B cell (primary cell): ENCODE data around the gene CCR3. TPM values are rescaled to one million over a fixed set of nuclear protein-coding genes. Genes with fewer than 3 reads are reported as not detected.

Experiments used
- ATAC-seq: fragments of 200-7000 bp; cut with Tn5 transposase; one replicate; pipeline ENCODE4 v1.10.0; 2021; ENCODE audit warnings: low read depth, mild to moderate bottlenecking, moderate number of reproducible peaks, moderate library complexity
- CTCF ChIA-PET: fragments of 350-600 bp; sonication (Branson Sonifier 250); formaldehyde crosslinking; loops from one replicate; lab custom pipeline; 2021; ENCODE audit warnings: antibody characterized with exemption, inconsistent platforms; lab: Charles Lee
- POLR2A ChIA-PET: fragments of 350-600 bp; sonication (Branson Sonifier 250); formaldehyde crosslinking; loops from one replicate; lab custom pipeline; 2021; ENCODE audit warnings: antibody characterized with exemption; lab: Charles Lee
- DNase-seq: peaks from one replicate; pipeline ENCODE4 v3.0.0; 2013
- H2AFZ ChIP-seq: 2 replicates; pipeline ENCODE4 v1.6.1; 2012; ENCODE audit warnings: mild to moderate bottlenecking, low read depth, low read length; ENCODE audit not compliant: insufficient read depth, poor library complexity, severe bottlenecking
- H3K27ac ChIP-seq, 2 donors: 1 replicate in 1 of 2; 2 replicates in 1 of 2; pipeline ENCODE4 v1.5.1; 2012 to 2013; ENCODE audit warnings: low read length in 2 of 2, mild to moderate bottlenecking in 2 of 2, moderate library complexity in 1 of 2
- H3K27me3 ChIP-seq, 4 experiments: fragments of 200-600 bp in 1 of 4; sonication (generic) in 1 of 4; replicated peaks in 1 of 4; 1 replicate in 2 of 4; 2 replicates in 2 of 4; pipeline versions ENCODE4 v1.6.1 to v1.7.0; 2013 to 2016; ENCODE audit warnings: low read length in 3 of 4, mild to moderate bottlenecking in 2 of 4, mixed read lengths in 1 of 4, moderate library complexity in 1 of 4; ENCODE audit not compliant: insufficient read depth in 4 of 4, control insufficient read depth in 3 of 4; ENCODE audit errors: control extremely low read depth in 1 of 4
- H3K36me3 ChIP-seq, 2 experiments: replicated peaks in 1 of 2; 1 replicate in 1 of 2; 2 replicates in 1 of 2; pipeline versions ENCODE4 v1.6.1 to v1.7.1; 2013; ENCODE audit warnings: low read length in 1 of 2; ENCODE audit not compliant: insufficient read depth in 2 of 2, control insufficient read depth in 1 of 2; ENCODE audit errors: control extremely low read depth in 1 of 2, extremely low read depth in 1 of 2
- H3K4me1 ChIP-seq, 2 donors: fragments of 200-600 bp in 1 of 2; sonication (generic) in 1 of 2; 1 replicate in 1 of 2; 2 replicates in 1 of 2; pipeline versions ENCODE4 v1.5.1 to v1.6.1; 2013 to 2017; ENCODE audit warnings: low read length in 2 of 2; ENCODE audit not compliant: control insufficient read depth in 2 of 2, insufficient read depth in 2 of 2
- H3K4me2 ChIP-seq: replicated peaks from 2 replicates; pipeline ENCODE3; 2012; ENCODE audit warnings: mild to moderate bottlenecking, low read depth, low read length; ENCODE audit not compliant: poor library complexity, severe bottlenecking
- H3K4me3 ChIP-seq, 5 experiments: fragments of 200-600 bp in 1 of 5; sonication (generic) in 1 of 5; 1 replicate in 3 of 5; 2 replicates in 2 of 5; pipeline versions ENCODE4 v1.5.1 to v1.7.0; 2011 to 2016; ENCODE audit warnings: low read length in 4 of 5, mild to moderate bottlenecking in 4 of 5, low read depth in 2 of 5, control low read depth in 1 of 5, moderate library complexity in 1 of 5; ENCODE audit not compliant: insufficient read depth in 1 of 5; ENCODE audit errors: control extremely low read depth in 1 of 5, extremely low read depth in 1 of 5
- H3K79me2 ChIP-seq: fragments of 200-600 bp; sonication (generic); one replicate; pipeline ENCODE4 v1.6.0; 2016; ENCODE audit warnings: low read length; ENCODE audit not compliant: control insufficient read depth, insufficient read depth
- H3K9ac ChIP-seq: fragments of 200-600 bp; sonication (generic); 2 replicates; pipeline ENCODE4 v1.6.1; 2017; ENCODE audit warnings: mild to moderate bottlenecking, low read length, moderate library complexity
- H3K9me3 ChIP-seq, 3 donors: one replicate each; pipeline versions ENCODE4 v1.6.1 to v1.7.1; 2013; ENCODE audit warnings: low read length in 2 of 3; ENCODE audit not compliant: control insufficient read depth in 2 of 3, insufficient read depth in 1 of 3; ENCODE audit errors: control extremely low read depth in 1 of 3
- H4K20me1 ChIP-seq: 2 replicates; pipeline ENCODE4 v1.6.0; 2012; ENCODE audit warnings: mild to moderate bottlenecking, low read length; ENCODE audit not compliant: insufficient read depth, control insufficient read depth, poor library complexity, severe bottlenecking
- H3K27ac Mint-ChIP-seq: one replicate; pipeline ENCODE4 v1.8.0; 2021; ENCODE audit warnings: mixed read lengths
- H3K27me3 Mint-ChIP-seq: one replicate; pipeline ENCODE4 v1.8.0; 2021; ENCODE audit warnings: mixed read lengths
- H3K4me1 Mint-ChIP-seq: one replicate; pipeline ENCODE4 v1.8.0; 2021; ENCODE audit warnings: mixed read lengths
- H3K4me3 Mint-ChIP-seq: one replicate; pipeline ENCODE4 v1.8.0; 2021; ENCODE audit warnings: mixed read lengths
- H3K9me3 Mint-ChIP-seq: one replicate; pipeline ENCODE4 v1.8.0; 2022; ENCODE audit warnings: mixed read lengths; ENCODE audit not compliant: insufficient read depth
- EZH2 ChIP-seq: IDR thresholded peaks from 2 replicates; pipeline ENCODE4 v1.6.1; 2012; ENCODE audit warnings: borderline replicate concordance, low read depth, mild to moderate bottlenecking, moderate library complexity, low read length; ENCODE audit not compliant: insufficient read depth, poor library complexity, severe bottlenecking
- intact Hi-C: fragments of 100-400 bp; cut with micrococcal nuclease; formaldehyde crosslinking; loops from one replicate; pipeline ENCODE4 v1.10.0; 2022
- polyA plus RNA-seq: library from polyadenylated mRNA; depleted of rRNA; stranded (reverse); fragments of >200 nt; gene quantifications from 2 replicates; pipeline ENCODE4 v1.2.3, GENCODE V29; 2012
- total RNA-seq, 2 donors: library from RNA; stranded (reverse); fragments of 120-200 nt in 1 of 2; gene quantifications; 1 replicate in 1 of 2; 2 replicates in 1 of 2; pipeline versions ENCODE4 v1.2.3 to v1.2.4, GENCODE V29; 2013 to 2022
- TF ChIP-seq, protein P1 (sequence below): fragments of 200-600 bp; IDR thresholded peaks from one replicate; pipeline ENCODE4 v1.8.0; 2022; ENCODE audit warnings: antibody characterized with exemption, mild to moderate bottlenecking

Gene CCR3
- total and polyA plus RNA-seq, 2 donors (not counting 1 experiment from before 2014, with no cell fraction given): 0.19 TPM; not detected in 1

- Histone ChIP-seq H3K36me3 (no peaks in the 10 kb centered on the region), H3K4me3 (no peak overlapping the region), H3K4me2 (no peak overlapping the region), H3K27me3 (no peaks in the 10 kb centered on the region), H3K79me2 (no peaks in the 10 kb centered on the region), H4K20me1 (no peaks in the 10 kb centered on the region), H3K4me1 (peaks cover 15 to 20% of the 10 kb centered on the region in 2 donors), H3K27ac (no peak overlapping the region), H2AFZ (no peak overlapping the region), H3K9ac (no peak overlapping the region), H3K9me3 (peaks cover 0 to 5% (median 0%) of the 10 kb centered on the region in 3 donors)
- Mint-ChIP-seq H3K4me1 (peaks cover 37% of the 10 kb centered on the region), H3K9me3 (no peaks in the 10 kb centered on the region), H3K27ac (no peak overlapping the region), H3K4me3 (no peak overlapping the region), H3K27me3 (no peaks in the 10 kb centered on the region)
- CTCF ChIA-PET: interaction anchor here (1.0 to 1.5 kb wide), 2 partner anchors 10 to 38 kb away, joined by 4 to 5 read pairs; no protein-coding TSS in a partner anchor
- POLR2A ChIA-PET: interaction anchor here (0.6 kb wide), 2 partner anchors 47 to 216 kb away, joined by 3 to 5 read pairs; no protein-coding TSS in a partner anchor
- ATAC-seq: no peak
- DNase-seq: no peak
- no peak for TF ChIP-seq EZH2
- TF ChIP-seq, protein P1, sequence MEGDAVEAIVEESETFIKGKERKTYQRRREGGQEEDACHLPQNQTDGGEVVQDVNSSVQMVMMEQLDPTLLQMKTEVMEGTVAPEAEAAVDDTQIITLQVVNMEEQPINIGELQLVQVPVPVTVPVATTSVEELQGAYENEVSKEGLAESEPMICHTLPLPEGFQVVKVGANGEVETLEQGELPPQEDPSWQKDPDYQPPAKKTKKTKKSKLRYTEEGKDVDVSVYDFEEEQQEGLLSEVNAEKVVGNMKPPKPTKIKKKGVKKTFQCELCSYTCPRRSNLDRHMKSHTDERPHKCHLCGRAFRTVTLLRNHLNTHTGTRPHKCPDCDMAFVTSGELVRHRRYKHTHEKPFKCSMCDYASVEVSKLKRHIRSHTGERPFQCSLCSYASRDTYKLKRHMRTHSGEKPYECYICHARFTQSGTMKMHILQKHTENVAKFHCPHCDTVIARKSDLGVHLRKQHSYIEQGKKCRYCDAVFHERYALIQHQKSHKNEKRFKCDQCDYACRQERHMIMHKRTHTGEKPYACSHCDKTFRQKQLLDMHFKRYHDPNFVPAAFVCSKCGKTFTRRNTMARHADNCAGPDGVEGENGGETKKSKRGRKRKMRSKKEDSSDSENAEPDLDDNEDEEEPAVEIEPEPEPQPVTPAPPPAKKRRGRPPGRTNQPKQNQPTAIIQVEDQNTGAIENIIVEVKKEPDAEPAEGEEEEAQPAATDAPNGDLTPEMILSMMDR: no peak
- intact Hi-C loops: no loop called here
Observed at GRCh38 chr3:46314517-46314916, 72.3 kb downstream of the CCR3 start.

GRCh38 chr3:46316206-46316605, 73.9 kb downstream of the CCR3 start:
- Mint-ChIP-seq H3K4me1 (peaks cover 48% of the 10 kb centered on the region), H3K27ac (peak overlapping the region; percentile 82)
- H3K4me3 ChIP-seq: no peak overlapping the region

More at GRCh38 chr3:46316206-46316605, 73.9 kb downstream of the CCR3 start:
- H3K9me3 ChIP-seq: peaks cover 0 to 5% (median 0%) of the 10 kb centered on the region in 3 donors
- Mint-ChIP-seq H3K27me3 (no peaks in the 10 kb centered on the region), H3K4me3 (peak overlapping the region; percentile 52), H3K9me3 (no peaks in the 10 kb centered on the region)
- DNase-seq: peak; percentile 44
- no peaks in the 10 kb centered on the region for H3K79me2 ChIP-seq
- no peaks in the 10 kb centered on the region for H4K20me1 ChIP-seq
- peak overlapping the region; percentile 42 for H3K4me2 ChIP-seq
- H3K27ac ChIP-seq: peak overlapping the region; percentile 11 to 54
- intact Hi-C loops: no loop called here
- H3K27me3 ChIP-seq: no peaks in the 10 kb centered on the region
- ATAC-seq: peak; percentile 75
- peaks cover 27 to 30% of the 10 kb centered on the region in 2 donors for H3K4me1 ChIP-seq
- CTCF ChIA-PET: interaction anchor here (0.6 to 0.9 kb wide), 3 partner anchors 40 to 224 kb away, joined by 3 to 4 read pairs (median 3); no protein-coding TSS in a partner anchor
- H2AFZ ChIP-seq: no peak overlapping the region
- H3K9ac ChIP-seq: no peak overlapping the region
- no peaks in the 10 kb centered on the region for H3K36me3 ChIP-seq
- no peak for TF ChIP-seq EZH2
- TF ChIP-seq, protein P1: no peak
- POLR2A ChIA-PET: no interaction called here

Other genes with a start within 250 kb of the CCR3 start
- gene FYCO1, start 246.6 kb upstream of the CCR3 start, total RNA-seq: 16.5 and 16.7 TPM in 2 replicates
- gene FYCO1, start 246.6 kb upstream of the CCR3 start, polyA plus RNA-seq: 2.8 and 5.4 TPM in 2 replicates
- not detected in 2 replicates for gene XCR1, start 215.0 kb upstream of the CCR3 start, total RNA-seq
- gene XCR1, start 215.0 kb upstream of the CCR3 start, polyA plus RNA-seq: 0.01 and 0.06 TPM in 2 replicates
- 0.79 and 1.1 TPM in 2 replicates for gene CCR1, start 34.1 kb upstream of the CCR3 start, total RNA-seq
- gene CCR1, start 34.1 kb upstream of the CCR3 start, polyA plus RNA-seq: 0.39 and 0.54 TPM in 2 replicates
- 0.34 and 0.75 TPM in 2 replicates for gene CCR2, start 111.7 kb downstream of the CCR3 start, total RNA-seq
- gene CCR2, start 111.7 kb downstream of the CCR3 start, polyA plus RNA-seq: 0.23 and 0.82 TPM in 2 replicates
- gene CCR5, start 128.5 kb downstream of the CCR3 start, total RNA-seq: 0.15 and 0.17 TPM in 2 replicates
- 0.21 TPM in 1 of 2 replicates, not detected in the other for gene CCR5, start 128.5 kb downstream of the CCR3 start, polyA plus RNA-seq
- gene CCRL2, start 164.8 kb downstream of the CCR3 start, total RNA-seq: 2.3 and 2.6 TPM in 2 replicates
- 2.8 and 3.3 TPM in 2 replicates for gene CCRL2, start 164.8 kb downstream of the CCR3 start, polyA plus RNA-seq
- gene LTF, start 222.4 kb downstream of the CCR3 start, total RNA-seq: 0.22 TPM in 1 of 2 replicates, not detected in the other
- not detected in 2 replicates for gene LTF, start 222.4 kb downstream of the CCR3 start, polyA plus RNA-seq